Measurements from ENCODE around the gene TUBGCP2.
"Not testable (repeated sequence)": the region's sequence is repeated elsewhere in the genome, so short reads cannot be mapped to it uniquely, and the experiment has no call there.

Gene TUBGCP2

DNA sequence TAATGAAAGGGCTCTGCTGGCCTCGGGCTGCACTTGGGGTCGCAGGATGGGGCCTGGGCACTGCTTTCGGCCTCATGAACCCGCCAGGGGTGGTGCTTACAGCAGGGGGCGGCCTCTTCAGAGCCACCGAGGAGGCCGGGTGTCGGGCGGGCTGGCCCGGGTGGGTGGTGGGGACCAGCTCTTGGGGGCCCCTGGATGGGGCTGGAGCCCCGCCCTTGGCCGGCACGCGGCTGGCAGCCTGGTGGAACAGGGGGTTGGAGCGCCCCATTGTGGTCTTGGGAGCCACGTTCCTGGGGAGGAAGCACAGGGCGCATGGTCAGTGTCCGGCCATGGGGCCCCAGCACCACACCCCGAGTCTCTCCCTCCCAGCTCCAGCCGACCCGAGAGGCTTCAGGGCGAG is 40.8 kb downstream of the TUBGCP2 start:
- DNase-seq (ENCODE audit: low spot score): no peak
- in situ Hi-C loops (cut with MboI; ENCODE audit: low sequenced_read_pairs, unreplicated experiment): no loop called here
- TF ChIP-seq, protein P1, sequence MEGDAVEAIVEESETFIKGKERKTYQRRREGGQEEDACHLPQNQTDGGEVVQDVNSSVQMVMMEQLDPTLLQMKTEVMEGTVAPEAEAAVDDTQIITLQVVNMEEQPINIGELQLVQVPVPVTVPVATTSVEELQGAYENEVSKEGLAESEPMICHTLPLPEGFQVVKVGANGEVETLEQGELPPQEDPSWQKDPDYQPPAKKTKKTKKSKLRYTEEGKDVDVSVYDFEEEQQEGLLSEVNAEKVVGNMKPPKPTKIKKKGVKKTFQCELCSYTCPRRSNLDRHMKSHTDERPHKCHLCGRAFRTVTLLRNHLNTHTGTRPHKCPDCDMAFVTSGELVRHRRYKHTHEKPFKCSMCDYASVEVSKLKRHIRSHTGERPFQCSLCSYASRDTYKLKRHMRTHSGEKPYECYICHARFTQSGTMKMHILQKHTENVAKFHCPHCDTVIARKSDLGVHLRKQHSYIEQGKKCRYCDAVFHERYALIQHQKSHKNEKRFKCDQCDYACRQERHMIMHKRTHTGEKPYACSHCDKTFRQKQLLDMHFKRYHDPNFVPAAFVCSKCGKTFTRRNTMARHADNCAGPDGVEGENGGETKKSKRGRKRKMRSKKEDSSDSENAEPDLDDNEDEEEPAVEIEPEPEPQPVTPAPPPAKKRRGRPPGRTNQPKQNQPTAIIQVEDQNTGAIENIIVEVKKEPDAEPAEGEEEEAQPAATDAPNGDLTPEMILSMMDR (IDR thresholded peaks at IDR 0.05; ENCODE audit: borderline replicate concordance, control extremely low read depth, extremely low read depth, insufficient read depth, missing control alignments): no peak

DNA sequence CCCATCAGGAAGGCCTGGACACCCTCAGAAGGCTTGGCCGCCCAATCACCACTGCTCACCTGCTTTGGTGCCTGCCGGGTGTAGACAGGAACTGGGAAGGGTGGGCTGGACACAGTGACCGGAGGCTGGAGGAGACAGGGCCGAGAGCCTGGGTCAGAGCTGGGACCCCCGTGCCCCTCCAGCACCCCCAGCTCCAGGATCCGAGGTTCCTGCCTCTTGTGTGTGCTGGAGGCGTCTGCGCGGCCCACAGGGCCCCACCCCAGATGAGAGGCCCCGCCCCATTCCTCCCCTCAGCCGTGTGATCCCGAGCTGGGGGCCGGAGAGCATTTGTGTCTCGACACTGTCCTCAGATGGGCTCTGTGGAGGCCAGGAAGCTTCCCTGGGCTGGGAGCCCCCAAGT is 41.4 kb downstream of the TUBGCP2 start:
- DNase-seq (ENCODE audit: low spot score): no peak
- in situ Hi-C loops (cut with MboI; ENCODE audit: low sequenced_read_pairs, unreplicated experiment): no loop called here

DNA sequence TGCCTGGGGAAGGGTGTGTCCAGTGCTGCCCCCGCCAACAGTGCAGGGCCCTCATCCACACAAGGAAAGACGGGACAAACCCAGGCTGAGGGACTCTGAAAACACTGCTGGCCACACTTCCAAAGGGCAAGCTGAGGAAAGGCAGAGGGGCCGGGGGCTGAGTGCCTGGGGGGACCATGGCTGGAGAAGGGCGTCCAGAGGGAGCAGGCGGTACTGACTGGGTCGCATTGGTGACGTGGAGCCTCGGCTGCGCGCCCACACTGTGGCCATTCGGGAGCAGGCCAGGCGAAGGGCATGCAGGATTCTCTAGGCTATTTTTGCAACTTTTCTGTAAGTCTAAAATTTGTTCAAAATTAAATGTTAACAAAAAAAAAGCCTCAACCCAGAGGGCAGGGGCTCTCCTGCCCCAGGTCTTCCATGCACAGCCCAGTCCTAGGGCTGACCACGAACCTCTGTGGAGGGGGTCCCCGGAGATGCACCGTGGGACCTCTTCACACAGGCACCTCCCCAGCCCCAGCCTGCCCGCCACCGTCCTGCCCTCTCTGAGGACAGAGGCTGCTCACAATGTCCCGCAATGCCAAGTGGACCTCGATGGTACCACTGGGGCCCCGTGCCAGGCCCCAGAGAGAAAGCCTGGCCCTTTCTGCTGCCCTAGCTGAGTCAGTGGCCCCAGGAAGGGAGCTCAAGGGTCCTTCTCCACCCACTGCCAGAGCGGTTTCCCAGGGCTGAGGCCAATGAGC is 42.4 kb downstream of the TUBGCP2 start:
- DNase-seq (ENCODE audit: low spot score): no peak

More for the DNA sequence above, 41.4 kb downstream of the TUBGCP2 start:
- TF ChIP-seq, protein P1 (IDR thresholded peaks at IDR 0.05; ENCODE audit: borderline replicate concordance, control extremely low read depth, extremely low read depth, insufficient read depth, missing control alignments): no peak

DNA sequence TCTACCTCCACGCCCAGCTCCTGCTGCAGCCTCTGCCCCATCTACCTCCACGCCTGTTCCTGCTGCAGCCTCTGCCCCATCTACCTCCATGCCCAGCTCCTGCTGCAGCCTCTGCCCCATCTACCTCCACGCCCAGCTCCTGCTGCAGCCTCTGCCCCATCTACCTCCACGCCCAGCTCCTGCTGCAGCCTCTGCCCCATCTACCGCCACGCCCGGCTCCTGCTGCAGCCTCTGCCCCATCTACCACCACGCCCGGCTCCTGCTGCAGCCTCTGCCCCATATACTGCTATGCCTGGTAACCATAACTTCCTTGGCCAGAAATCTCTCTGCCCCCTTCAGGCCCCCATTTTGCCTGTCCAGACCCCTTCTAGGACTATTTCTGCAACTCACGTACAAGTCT is 43.6 kb downstream of the TUBGCP2 start:
- in situ Hi-C loops (cut with MboI; ENCODE audit: low sequenced_read_pairs, unreplicated experiment); DNase-seq (ENCODE audit: low spot score): not testable (repeated sequence)

More for the DNA sequence above, 42.4 kb downstream of the TUBGCP2 start:
- in situ Hi-C loops (cut with MboI; ENCODE audit: low sequenced_read_pairs, unreplicated experiment): no loop called here
- TF ChIP-seq, protein P1 (IDR thresholded peaks at IDR 0.05; ENCODE audit: borderline replicate concordance, control extremely low read depth, extremely low read depth, insufficient read depth, missing control alignments): no peak

DNA sequence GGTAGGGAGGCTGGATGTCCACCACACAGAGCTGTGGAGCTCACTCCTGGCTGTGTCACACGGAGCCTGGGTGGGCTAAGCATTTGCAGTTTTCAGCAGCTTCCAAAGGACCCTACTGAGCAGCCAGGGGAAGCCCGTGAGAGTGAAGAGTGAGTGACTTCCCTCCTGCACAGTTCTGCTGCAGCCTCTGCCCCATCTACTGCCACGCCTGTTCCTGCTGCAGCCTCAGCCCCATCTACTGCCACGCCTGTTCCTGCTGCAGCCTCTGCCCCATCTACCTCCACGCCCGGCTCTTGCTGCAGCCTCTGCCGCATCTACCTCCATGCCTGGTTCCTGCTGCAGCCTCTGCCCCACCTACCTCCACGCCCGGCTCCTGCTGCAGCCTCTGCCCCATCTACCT is 44.2 kb downstream of the TUBGCP2 start:
- DNase-seq (ENCODE audit: low spot score): no peak
- TF ChIP-seq, protein P1 (IDR thresholded peaks at IDR 0.05; ENCODE audit: borderline replicate concordance, control extremely low read depth, extremely low read depth, insufficient read depth, missing control alignments): no peak
- in situ Hi-C loops (cut with MboI; ENCODE audit: low sequenced_read_pairs, unreplicated experiment): no loop called here

DNA sequence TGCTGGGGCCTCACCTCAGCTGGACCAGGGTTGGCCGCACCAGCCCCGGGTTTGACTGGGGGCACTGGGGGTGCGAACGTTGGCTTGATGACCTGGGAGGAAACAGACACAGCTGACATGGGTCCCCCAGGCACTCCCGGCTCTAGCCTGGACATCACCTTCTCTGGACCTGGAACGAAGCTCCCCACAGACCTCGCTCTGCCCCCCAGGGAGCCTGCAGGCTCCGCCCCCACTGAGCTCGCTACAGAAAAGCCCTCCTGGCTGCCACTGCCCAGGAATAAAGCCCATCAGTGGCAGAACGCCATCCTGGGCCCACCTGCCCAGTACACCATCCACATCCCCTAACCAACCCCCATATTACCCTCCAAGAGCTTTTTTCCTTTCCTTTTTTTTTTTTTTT is 45.0 kb downstream of the TUBGCP2 start:
- in situ Hi-C loops (cut with MboI; ENCODE audit: low sequenced_read_pairs, unreplicated experiment): no loop called here
- no peak for DNase-seq (ENCODE audit: low spot score)
- TF ChIP-seq, protein P1 (IDR thresholded peaks at IDR 0.05; ENCODE audit: borderline replicate concordance, control extremely low read depth, extremely low read depth, insufficient read depth, missing control alignments): no peak

DNA sequence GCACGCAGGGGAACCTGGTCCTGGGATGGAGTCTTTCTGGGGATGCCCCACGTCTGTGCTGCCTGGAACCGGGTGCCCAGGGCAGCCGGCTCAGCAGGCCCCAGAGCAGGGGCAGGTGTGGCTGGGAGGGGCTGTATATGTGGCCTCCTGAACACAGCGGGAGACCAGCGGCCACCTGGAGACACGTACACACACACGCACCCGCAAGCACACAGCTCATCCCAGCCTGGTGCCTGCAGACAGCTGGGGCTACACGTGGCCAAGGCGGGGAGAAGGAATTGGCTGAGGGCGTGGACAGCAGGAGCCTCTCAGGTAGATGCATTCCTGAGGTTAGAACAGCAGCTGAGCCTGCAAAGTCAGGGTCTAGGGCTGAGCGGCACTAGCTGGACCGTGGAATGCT is 46.0 kb downstream of the TUBGCP2 start:
- in situ Hi-C loops (cut with MboI; ENCODE audit: low sequenced_read_pairs, unreplicated experiment): no loop called here
- no peak for DNase-seq (ENCODE audit: low spot score)

More for the DNA sequence above, 46.0 kb downstream of the TUBGCP2 start:
- TF ChIP-seq, protein P1 (IDR thresholded peaks at IDR 0.05; ENCODE audit: borderline replicate concordance, control extremely low read depth, extremely low read depth, insufficient read depth, missing control alignments): no peak

All from GM13976 (cell line).